ENCODE data around the gene TJAP1. TPM values are rescaled to one million over a fixed set of nuclear protein-coding genes. Genes with fewer than 3 reads are reported as not detected.
"Not testable (repeated sequence)": the region's sequence is repeated elsewhere in the genome, so short reads cannot be mapped to it uniquely, and the experiment has no call there.

TJAP1 gene
- total and polyA plus RNA-seq, 2 donors = 10.1 to 32.1 TPM

DNA sequence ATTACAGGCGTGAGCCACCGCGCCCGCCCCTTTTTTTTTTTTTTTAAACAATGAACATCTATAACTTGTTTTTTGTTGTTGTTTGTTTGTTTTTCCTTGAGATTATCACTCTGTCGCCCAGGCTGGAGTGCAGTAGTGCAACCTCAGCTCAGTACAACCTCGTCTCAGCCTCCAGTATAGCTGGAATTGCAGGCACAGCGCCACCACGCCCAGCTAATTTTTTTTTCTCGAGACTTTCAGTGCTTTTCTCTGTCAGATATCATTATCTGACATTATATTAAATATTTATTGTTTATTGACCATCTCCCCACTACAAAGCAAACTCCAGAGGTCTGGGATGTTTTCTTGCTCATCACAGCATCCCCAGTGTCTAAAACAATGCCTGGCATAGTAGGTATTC is 19.7 kb upstream of the TJAP1 start:
- no peak for DNase-seq (ENCODE audit: low read depth in 6 of 9, low spot score in 9 of 9)
- no peak overlapping the region for H3K27ac ChIP-seq (ENCODE audit: low read depth in 1 of 2, low read length in 1 of 2)
- H3K4me3 ChIP-seq (ENCODE audit: low read length in 2 of 2) = no peak overlapping the region
- WGBS = 81% methylated on average over 9 of the region's 9 CpGs
- peaks cover 0 to 16% of the 10 kb centered on the region in 2 donors for H3K4me1 ChIP-seq (ENCODE audit: control insufficient read depth in 2 of 2, insufficient read depth in 2 of 2, low read length in 2 of 2)
- H3K27me3 ChIP-seq (ENCODE audit: control insufficient read depth in 2 of 2, insufficient read depth in 1 of 2, low read length in 1 of 2) = peaks cover 4 to 52% of the 10 kb centered on the region in 2 donors
- peaks cover 2 to 7% of the 10 kb centered on the region in 2 donors for H3K9me3 ChIP-seq (ENCODE audit: control insufficient read depth in 2 of 2, insufficient read depth in 1 of 2, low read length in 1 of 2)
- H3K36me3 ChIP-seq (ENCODE audit: control insufficient read depth in 2 of 2, insufficient read depth in 2 of 2, low read length in 1 of 2) = peaks cover 5 to 7% of the 10 kb centered on the region in 2 donors

DNA sequence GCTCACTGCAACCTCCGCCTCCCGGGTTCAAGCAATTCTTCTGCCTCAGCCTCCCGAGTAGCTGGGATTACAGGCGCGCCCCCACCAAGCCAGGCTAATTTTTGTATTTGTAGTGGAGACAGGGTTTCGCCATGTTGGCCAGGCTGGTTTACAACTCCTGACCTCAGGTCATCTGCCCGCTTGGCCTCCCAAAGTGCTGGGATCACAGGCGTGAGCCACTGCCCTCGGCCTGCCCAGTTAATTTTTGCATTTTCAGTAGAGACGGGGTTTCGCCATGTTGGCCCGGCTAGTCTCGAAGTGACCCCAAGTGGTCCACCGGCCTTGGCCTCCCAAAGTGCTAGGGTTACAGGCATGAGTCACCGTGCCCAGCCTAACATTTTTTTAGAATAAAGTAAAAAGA is 19.2 kb upstream of the TJAP1 start:
- DNase-seq (ENCODE audit: low read depth in 6 of 9, low spot score in 9 of 9); H3K36me3 ChIP-seq (ENCODE audit: control insufficient read depth in 2 of 2, insufficient read depth in 2 of 2, low read length in 1 of 2); H3K9me3 ChIP-seq (ENCODE audit: control insufficient read depth in 2 of 2, insufficient read depth in 1 of 2, low read length in 1 of 2); H3K4me3 ChIP-seq (ENCODE audit: low read length in 2 of 2); H3K27ac ChIP-seq (ENCODE audit: low read depth in 1 of 2, low read length in 1 of 2): not testable (repeated sequence)
- Histone ChIP-seq H3K27me3 (ENCODE audit: control insufficient read depth in 2 of 2, insufficient read depth in 1 of 2, low read length in 1 of 2) (peaks cover 4 to 56% of the 10 kb centered on the region in 2 donors), H3K4me1 (ENCODE audit: control insufficient read depth in 2 of 2, insufficient read depth in 2 of 2, low read length in 2 of 2) (peaks cover 0 to 16% of the 10 kb centered on the region in 2 donors)
- 97% methylated on average over 15 of the region's 15 CpGs for WGBS

DNA sequence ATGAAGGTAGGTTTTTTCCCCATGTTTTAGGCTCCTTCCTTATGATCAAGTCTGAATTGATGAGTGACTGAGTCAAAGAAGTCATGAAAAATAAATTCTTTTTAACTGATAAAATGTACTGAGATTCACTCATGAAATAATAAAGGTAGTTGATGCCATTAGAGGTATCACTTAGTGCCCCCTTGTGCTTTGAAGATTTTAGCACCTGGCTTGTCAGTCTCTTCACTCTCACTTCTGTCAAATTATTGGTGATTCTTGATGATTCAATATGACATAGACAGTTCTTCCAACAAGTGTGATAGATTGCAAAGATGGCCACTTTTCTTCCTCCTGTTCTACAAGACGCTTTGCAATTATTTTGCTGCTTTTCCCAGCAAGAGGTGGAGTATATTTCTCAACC is 17.8 kb upstream of the TJAP1 start:
- peaks cover 4 to 57% of the 10 kb centered on the region in 2 donors for H3K27me3 ChIP-seq (ENCODE audit: control insufficient read depth in 2 of 2, insufficient read depth in 1 of 2, low read length in 1 of 2)
- peaks cover 0 to 13% of the 10 kb centered on the region in 2 donors for H3K4me1 ChIP-seq (ENCODE audit: control insufficient read depth in 2 of 2, insufficient read depth in 2 of 2, low read length in 2 of 2)
- no peak for DNase-seq (ENCODE audit: low read depth in 6 of 9, low spot score in 9 of 9)
- H3K27ac ChIP-seq (ENCODE audit: low read depth in 1 of 2, low read length in 1 of 2) = no peak overlapping the region
- H3K9me3 ChIP-seq (ENCODE audit: control insufficient read depth in 2 of 2, insufficient read depth in 1 of 2, low read length in 1 of 2) = peaks cover 2 to 7% of the 10 kb centered on the region in 2 donors
- H3K36me3 ChIP-seq (ENCODE audit: control insufficient read depth in 2 of 2, insufficient read depth in 2 of 2, low read length in 1 of 2) = no peaks in the 10 kb centered on the region
- H3K4me3 ChIP-seq (ENCODE audit: low read length in 2 of 2) = no peak overlapping the region
- 89% methylated on average over 1 of the region's 1 CpG for WGBS

DNA sequence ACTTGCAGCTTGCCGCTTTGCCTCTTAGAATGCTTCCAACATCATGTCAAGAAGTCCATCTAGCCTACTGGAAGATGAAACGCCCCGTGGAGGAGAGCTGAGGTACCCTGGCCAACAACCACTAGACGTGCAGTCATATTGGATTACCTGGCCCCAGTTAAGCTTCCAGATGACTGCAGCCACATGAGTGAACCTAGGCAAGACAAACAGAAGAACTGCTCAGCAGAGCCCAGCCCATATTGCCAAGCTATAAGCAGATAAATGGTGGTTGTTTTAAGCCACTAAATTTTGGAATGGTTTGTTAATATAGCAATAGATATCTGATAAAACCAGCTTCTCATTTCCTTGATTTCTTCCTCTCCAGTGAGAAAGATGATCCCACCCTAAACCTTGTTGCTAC is 17.3 kb upstream of the TJAP1 start:
- Histone ChIP-seq H3K4me3 (ENCODE audit: low read length in 2 of 2) (no peak overlapping the region), H3K27me3 (ENCODE audit: control insufficient read depth in 2 of 2, insufficient read depth in 1 of 2, low read length in 1 of 2) (peaks cover 4 to 52% of the 10 kb centered on the region in 2 donors), H3K27ac (ENCODE audit: low read depth in 1 of 2, low read length in 1 of 2) (no peak overlapping the region), H3K36me3 (ENCODE audit: control insufficient read depth in 2 of 2, insufficient read depth in 2 of 2, low read length in 1 of 2) (no peaks in the 10 kb centered on the region), H3K4me1 (ENCODE audit: control insufficient read depth in 2 of 2, insufficient read depth in 2 of 2, low read length in 2 of 2) (peaks cover 0 to 8% of the 10 kb centered on the region in 2 donors), H3K9me3 (ENCODE audit: control insufficient read depth in 2 of 2, insufficient read depth in 1 of 2, low read length in 1 of 2) (peaks cover 2 to 7% of the 10 kb centered on the region in 2 donors)
- DNase-seq (ENCODE audit: low read depth in 6 of 9, low spot score in 9 of 9) = no peak
- WGBS = 68% methylated on average over 4 of the region's 4 CpGs

DNA sequence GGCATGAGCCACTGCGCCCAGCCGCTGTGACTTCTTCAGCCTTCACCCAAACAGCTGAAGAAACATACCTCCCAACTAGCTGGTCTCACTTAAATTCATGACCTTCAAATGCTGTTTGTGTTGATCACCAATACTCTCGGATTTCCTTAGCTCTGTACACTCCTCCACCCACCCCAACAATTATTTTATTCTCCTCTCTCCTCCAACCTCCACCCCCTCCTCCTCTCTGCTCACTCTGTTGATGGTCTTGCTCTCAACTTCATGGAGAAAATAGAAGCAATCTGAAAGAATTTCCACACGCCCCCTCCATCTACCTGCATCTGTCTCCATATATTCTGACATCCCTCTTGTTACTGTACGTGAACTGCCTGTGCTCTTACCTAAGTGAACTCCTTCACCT is 15.4 kb upstream of the TJAP1 start:
- H3K27ac ChIP-seq (ENCODE audit: low read depth in 1 of 2, low read length in 1 of 2) = no peak overlapping the region
- H3K27me3 ChIP-seq (ENCODE audit: control insufficient read depth in 2 of 2, insufficient read depth in 1 of 2, low read length in 1 of 2) = peaks cover 0 to 42% of the 10 kb centered on the region in 2 donors
- no peaks in the 10 kb centered on the region for H3K36me3 ChIP-seq (ENCODE audit: control insufficient read depth in 2 of 2, insufficient read depth in 2 of 2, low read length in 1 of 2)
- no peaks in the 10 kb centered on the region for H3K4me1 ChIP-seq (ENCODE audit: control insufficient read depth in 2 of 2, insufficient read depth in 2 of 2, low read length in 2 of 2)
- H3K4me3 ChIP-seq (ENCODE audit: low read length in 2 of 2) = no peak overlapping the region
- WGBS = 88% methylated on average over 5 of the region's 5 CpGs
- no peaks in the 10 kb centered on the region for H3K9me3 ChIP-seq (ENCODE audit: control insufficient read depth in 2 of 2, insufficient read depth in 1 of 2, low read length in 1 of 2)
- no peak for DNase-seq (ENCODE audit: low read depth in 6 of 9, low spot score in 9 of 9)

DNA sequence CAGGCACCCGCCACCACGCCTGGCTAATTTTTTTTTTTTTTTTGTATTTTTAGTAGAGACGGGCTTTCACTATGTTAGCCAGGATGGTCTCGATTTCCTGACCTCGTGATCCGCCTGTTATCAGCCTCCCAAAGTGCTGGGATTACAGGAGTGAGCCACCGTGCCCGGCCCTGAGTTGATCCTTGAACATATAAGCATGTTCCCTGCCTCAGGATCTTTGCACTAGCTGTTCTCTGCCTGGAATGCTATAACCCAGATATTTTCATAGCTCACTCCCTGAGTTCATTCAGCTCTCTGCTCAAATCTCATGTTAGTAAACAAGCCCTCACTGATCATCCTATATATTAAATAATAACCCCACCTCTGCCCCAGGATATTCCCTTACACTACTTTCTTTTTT is 13.0 kb upstream of the TJAP1 start:
- 98% methylated on average over 8 of the region's 8 CpGs for WGBS
- no peak for DNase-seq (ENCODE audit: low read depth in 6 of 9, low spot score in 9 of 9)
- Histone ChIP-seq H3K36me3 (ENCODE audit: control insufficient read depth in 2 of 2, insufficient read depth in 2 of 2, low read length in 1 of 2) (no peaks in the 10 kb centered on the region), H3K27me3 (ENCODE audit: control insufficient read depth in 2 of 2, insufficient read depth in 1 of 2, low read length in 1 of 2) (peaks cover 0 to 41% of the 10 kb centered on the region in 2 donors), H3K9me3 (ENCODE audit: control insufficient read depth in 2 of 2, insufficient read depth in 1 of 2, low read length in 1 of 2) (no peaks in the 10 kb centered on the region), H3K4me1 (ENCODE audit: control insufficient read depth in 2 of 2, insufficient read depth in 2 of 2, low read length in 2 of 2) (no peaks in the 10 kb centered on the region), H3K27ac (ENCODE audit: low read depth in 1 of 2, low read length in 1 of 2) (no peak overlapping the region), H3K4me3 (ENCODE audit: low read length in 2 of 2) (no peak overlapping the region)

DNA sequence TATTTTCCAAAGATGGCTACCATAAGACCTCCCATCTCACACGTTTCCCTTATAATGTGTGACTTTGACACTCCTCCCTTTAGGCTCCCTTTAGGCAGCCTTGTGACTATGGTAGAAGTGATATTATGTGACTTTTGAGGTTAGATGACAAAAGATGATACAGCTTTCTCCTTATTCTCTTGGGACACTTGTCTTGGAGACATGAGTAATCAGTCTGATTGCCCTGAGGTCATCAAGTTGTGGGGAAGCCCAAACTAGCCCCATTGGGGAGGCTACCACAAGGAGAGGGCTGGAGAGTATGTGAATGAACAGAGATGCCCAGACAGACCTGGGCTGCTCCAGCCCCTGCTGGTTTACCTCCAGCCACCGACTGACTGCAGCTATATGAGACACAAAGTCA is 11.4 kb upstream of the TJAP1 start:
- Histone ChIP-seq H3K27ac (ENCODE audit: low read depth in 1 of 2, low read length in 1 of 2) (no peak overlapping the region), H3K4me3 (ENCODE audit: low read length in 2 of 2) (no peak overlapping the region), H3K9me3 (ENCODE audit: control insufficient read depth in 2 of 2, insufficient read depth in 1 of 2, low read length in 1 of 2) (no peaks in the 10 kb centered on the region), H3K4me1 (ENCODE audit: control insufficient read depth in 2 of 2, insufficient read depth in 2 of 2, low read length in 2 of 2) (no peaks in the 10 kb centered on the region), H3K36me3 (ENCODE audit: control insufficient read depth in 2 of 2, insufficient read depth in 2 of 2, low read length in 1 of 2) (no peaks in the 10 kb centered on the region), H3K27me3 (ENCODE audit: control insufficient read depth in 2 of 2, insufficient read depth in 1 of 2, low read length in 1 of 2) (peaks cover 0 to 45% of the 10 kb centered on the region in 2 donors)
- WGBS = 93% methylated on average over 2 of the region's 2 CpGs
- DNase-seq (ENCODE audit: low read depth in 6 of 9, low spot score in 9 of 9) = no peak

DNA sequence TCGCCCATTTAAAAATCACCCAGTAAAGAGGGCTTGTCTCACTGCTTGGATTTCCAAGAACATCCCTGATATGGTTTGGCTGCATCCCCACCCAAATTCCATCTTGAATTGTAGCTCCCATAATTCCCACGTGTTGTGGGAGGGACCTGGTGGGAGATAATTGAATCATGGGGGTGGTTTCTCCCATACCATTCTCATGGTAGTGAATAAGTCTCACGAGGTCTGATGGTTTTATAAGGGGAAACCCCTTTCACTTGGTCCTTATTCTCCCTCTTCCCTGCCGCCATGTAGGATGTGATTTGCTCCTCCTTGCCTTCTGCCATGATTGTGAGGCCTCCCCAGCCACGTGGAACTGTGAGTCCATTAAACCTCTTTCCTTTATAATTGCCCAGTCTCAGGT is 10.1 kb upstream of the TJAP1 start:
- H3K36me3 ChIP-seq (ENCODE audit: control insufficient read depth in 2 of 2, insufficient read depth in 2 of 2, low read length in 1 of 2); H3K4me1 ChIP-seq (ENCODE audit: control insufficient read depth in 2 of 2, insufficient read depth in 2 of 2, low read length in 2 of 2); H3K9me3 ChIP-seq (ENCODE audit: control insufficient read depth in 2 of 2, insufficient read depth in 1 of 2, low read length in 1 of 2); H3K27ac ChIP-seq (ENCODE audit: low read depth in 1 of 2, low read length in 1 of 2); H3K4me3 ChIP-seq (ENCODE audit: low read length in 2 of 2); DNase-seq (ENCODE audit: low read depth in 6 of 9, low spot score in 9 of 9): not testable (repeated sequence)
- peaks cover 0 to 43% of the 10 kb centered on the region in 2 donors for H3K27me3 ChIP-seq (ENCODE audit: control insufficient read depth in 2 of 2, insufficient read depth in 1 of 2, low read length in 1 of 2)
- 78% methylated on average over 5 of the region's 5 CpGs for WGBS

DNA sequence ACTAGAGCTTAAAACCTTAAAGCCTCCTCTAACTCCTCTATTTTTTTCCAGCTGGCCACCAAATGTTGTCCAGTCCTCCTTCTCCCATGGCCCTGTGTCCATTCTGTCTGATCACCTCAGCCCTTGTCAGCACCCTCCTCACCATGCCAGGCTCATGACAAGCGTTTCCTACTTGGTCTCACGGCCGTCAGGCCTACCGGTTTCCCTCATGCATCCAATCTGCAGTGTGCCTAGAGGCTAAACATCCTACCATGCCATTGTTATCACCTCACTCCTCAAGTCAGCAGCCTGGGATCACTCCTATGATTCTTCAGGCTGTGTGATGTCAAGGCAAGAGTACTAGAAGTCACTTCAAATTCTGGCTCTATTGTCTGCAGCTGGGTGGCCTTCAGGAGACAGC is 9.6 kb upstream of the TJAP1 start:
- Histone ChIP-seq H3K4me3 (ENCODE audit: low read length in 2 of 2) (no peak overlapping the region), H3K36me3 (ENCODE audit: control insufficient read depth in 2 of 2, insufficient read depth in 2 of 2, low read length in 1 of 2) (no peaks in the 10 kb centered on the region), H3K27ac (ENCODE audit: low read depth in 1 of 2, low read length in 1 of 2) (no peak overlapping the region), H3K27me3 (ENCODE audit: control insufficient read depth in 2 of 2, insufficient read depth in 1 of 2, low read length in 1 of 2) (peaks cover 0 to 40% of the 10 kb centered on the region in 2 donors), H3K9me3 (ENCODE audit: control insufficient read depth in 2 of 2, insufficient read depth in 1 of 2, low read length in 1 of 2) (no peaks in the 10 kb centered on the region), H3K4me1 (ENCODE audit: control insufficient read depth in 2 of 2, insufficient read depth in 2 of 2, low read length in 2 of 2) (no peaks in the 10 kb centered on the region)
- WGBS = 97% methylated on average over 4 of the region's 4 CpGs
- DNase-seq (ENCODE audit: low read depth in 6 of 9, low spot score in 9 of 9) = no peak

DNA sequence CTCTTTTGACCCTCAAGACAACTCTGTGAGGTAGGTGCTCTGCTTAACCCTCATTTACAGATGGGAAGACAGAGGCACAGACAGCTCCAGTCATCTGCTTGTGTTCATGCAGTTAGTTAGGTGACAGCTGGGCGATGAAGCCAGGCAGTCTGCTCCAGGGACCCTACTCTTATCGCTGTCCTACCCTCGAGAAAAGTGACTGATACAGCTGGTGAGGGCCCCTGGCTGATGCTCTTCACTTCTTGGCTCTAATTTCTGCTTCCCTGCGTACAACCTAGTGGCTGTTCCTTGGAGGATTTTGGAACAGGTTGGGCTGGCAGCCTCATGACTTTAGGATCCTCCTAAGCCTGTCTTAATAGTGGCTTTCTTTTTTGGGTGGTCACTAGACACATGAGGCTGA is 9.1 kb upstream of the TJAP1 start:
- Histone ChIP-seq H3K4me1 (ENCODE audit: control insufficient read depth in 2 of 2, insufficient read depth in 2 of 2, low read length in 2 of 2) (no peaks in the 10 kb centered on the region), H3K36me3 (ENCODE audit: control insufficient read depth in 2 of 2, insufficient read depth in 2 of 2, low read length in 1 of 2) (no peaks in the 10 kb centered on the region), H3K27me3 (ENCODE audit: control insufficient read depth in 2 of 2, insufficient read depth in 1 of 2, low read length in 1 of 2) (peaks cover 0 to 36% of the 10 kb centered on the region in 2 donors), H3K9me3 (ENCODE audit: control insufficient read depth in 2 of 2, insufficient read depth in 1 of 2, low read length in 1 of 2) (no peaks in the 10 kb centered on the region), H3K4me3 (ENCODE audit: low read length in 2 of 2) (no peak overlapping the region), H3K27ac (ENCODE audit: low read depth in 1 of 2, low read length in 1 of 2) (no peak overlapping the region)
- 94% methylated on average over 4 of the region's 4 CpGs for WGBS
- DNase-seq (ENCODE audit: low read depth in 6 of 9, low spot score in 9 of 9) = no peak

All from thymus (tissue), 11 donors.